Smooth muscle cell of the brain vasculature (primary cell): ENCODE results near the gene LIMCH1.

Source experiments
- DNase-seq: peaks from one replicate; pipeline ENCODE4 v3.0.0-alpha.2; 2012; ENCODE audit warnings: low read depth, low spot score

Gene LIMCH1

DNA sequence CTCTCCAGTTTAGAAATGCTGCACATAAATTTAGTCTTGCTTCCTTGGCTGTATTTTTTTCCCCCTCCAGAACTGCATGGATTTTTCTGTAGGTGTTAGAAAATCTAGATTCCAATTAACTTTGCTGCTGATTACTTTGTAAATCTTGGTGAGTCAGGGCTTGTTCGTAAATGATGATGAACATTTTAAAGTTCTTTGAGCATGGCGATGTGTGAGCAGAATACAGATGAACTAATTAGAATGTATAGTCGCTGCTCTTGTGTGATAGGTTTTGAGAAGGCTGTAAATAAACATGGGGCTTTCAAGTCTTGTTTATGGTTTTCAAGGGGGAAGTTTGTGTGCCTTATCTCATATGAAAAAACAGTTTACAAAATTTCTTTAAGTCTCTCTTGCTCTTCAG, 23.3 kb downstream of the LIMCH1 start:
- DNase-seq = no peak

DNA sequence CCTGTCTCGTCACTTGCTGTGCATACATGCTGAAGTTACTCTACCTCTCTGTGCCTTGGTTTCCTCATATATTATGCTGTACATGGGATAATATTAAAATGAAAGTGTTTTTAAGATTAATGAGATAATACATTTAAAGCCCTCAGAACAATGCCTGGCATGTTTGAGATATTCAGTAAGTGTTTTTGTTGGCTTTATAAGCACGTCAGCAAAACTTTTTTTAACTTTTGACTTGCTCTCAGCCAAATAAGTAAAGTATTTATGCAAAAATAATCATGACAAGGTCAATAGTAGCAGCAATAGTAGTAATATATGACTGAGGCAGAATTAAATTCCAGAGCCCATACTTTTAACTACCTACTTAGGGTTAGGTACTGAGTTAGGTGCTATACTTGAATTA, 29.2 kb downstream of the LIMCH1 start:
- no peak for DNase-seq

DNA sequence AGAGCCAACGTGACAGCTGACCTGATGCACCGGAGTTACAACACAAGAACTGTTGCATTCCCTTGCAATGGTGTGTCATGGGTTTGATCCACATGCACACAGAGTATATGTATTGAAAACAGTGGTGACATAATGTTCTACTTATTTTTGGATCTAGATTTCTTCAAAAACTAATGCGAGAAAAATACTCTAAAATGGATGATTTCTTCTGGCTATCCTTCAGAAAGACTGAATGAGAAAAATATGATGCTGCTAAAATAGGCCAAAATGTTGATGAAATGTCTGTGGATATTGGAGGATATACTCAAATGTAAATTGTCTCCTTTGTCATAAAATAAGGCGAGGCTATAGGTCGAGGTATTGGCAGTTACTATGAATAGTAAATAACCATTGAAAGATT, 30.4 kb downstream of the LIMCH1 start:
- no peak for DNase-seq

DNA sequence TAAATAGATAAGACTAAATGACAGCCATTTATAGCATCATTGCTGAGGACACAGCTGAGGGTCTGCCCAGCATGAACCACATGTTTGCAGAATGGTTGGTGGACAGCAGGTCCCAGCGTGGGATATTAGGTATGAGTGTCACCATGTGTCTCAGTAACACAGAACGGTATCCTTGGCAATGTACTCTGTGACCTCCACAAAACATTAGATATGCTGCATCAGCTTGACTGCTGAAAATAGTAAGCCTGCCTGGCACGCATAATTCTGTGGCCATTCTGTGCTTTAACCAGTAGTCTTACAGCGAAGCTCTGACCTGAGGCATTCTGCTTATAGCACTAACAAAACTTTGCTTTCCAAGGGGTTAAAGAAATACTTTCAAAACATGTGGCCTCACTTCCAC, 32.0 kb downstream of the LIMCH1 start:
- DNase-seq = no peak

DNA sequence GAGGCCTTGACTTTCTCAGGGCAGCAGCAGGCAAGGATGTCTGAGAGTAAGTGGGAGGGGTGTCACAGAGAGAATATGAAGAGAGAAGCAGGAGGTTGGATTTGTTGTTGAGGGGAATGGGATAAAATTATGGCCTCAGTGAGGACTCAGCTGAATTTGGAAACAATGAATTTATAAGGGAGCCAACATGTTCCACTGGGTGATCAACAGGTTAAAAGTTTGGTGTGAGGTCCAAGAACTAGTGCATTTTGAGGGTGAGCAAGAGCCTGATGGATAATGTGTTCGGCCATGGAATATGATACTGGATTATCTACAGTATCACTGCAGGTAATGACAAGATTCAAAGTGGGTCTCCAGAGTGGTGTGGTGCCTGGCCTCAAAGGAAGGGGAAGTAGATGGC, 33.5 kb downstream of the LIMCH1 start:
- DNase-seq = no peak

DNA sequence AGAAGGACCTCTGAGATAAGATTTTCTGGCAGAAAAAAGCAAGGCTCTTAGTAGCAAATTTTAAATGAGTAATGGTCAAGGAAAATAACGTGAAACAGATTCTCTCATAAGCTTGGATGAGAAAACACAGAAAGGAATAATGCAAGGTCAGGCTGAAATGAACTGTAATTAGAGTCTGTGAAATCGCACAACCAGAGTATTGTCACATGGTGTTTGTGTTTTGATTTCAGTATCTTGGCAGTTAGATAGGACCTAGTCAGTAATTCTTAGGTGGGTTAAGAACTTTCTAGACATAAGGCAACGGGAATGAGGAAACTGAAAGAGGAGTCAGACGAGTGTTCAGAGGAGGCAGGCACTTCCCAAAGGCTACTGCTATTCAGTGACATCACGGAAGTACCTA, 34.6 kb downstream of the LIMCH1 start:
- no peak for DNase-seq

DNA sequence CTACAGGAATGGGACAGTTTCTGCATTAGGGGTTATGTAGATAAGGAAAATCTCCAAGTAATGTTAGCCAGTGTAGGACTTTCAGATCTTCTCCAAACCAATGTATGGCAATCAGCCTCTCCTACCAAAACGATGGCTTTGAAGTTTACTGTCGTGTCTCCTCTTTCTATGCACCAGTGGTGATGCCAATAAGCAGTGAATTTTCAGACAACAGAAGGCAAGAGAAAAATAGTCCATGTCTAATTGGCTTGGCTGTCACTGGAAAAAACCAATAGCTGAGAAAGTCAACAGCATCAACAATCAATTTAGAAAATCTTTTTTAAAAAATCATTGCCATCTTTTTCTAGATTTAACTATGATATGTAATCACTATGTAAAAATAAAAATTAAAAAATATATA, 35.0 kb downstream of the LIMCH1 start:
- DNase-seq = no peak

DNA sequence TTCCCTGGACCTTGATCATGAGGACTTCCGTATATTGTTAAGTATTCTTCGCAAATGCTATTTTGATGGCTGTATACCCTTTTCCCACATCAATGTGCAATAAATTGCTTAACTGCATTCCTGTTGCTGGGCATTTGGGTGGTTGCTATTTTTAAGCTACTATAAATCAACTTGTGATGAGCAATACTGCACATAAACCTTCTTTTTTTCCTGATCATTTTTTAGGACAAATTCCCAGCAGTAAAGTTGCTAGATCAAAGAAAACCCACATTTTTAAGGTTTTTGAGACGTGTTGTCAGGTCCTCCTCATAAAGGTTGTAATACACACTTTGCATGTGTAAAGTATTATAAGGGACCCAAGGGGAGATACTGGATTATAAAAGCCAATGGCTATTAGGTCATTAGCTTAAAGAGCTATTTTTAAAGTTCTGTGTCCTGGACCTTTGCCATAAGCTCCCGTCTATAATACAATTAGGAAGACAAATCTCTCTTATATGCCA, 35.6 kb downstream of the LIMCH1 start:
- DNase-seq = no peak

DNA sequence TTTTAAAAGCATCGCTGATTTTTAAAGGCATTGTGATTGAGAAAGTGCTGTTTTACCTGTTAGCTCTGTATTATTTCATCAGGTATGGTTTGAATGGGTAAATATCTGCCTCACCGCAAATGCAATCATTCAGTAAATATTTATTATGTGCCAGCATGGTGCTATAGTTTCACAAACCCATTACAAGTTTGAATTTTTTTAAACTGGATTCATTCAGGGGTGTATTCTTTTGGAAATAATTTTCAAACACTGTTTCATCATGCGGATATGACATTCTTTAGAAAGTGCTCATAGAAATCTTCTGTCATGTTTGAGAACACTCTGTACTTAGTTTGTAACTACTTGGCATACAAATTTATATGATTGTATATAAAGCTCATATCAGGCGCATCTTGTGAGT, 37.2 kb downstream of the LIMCH1 start:
- no peak for DNase-seq

DNA sequence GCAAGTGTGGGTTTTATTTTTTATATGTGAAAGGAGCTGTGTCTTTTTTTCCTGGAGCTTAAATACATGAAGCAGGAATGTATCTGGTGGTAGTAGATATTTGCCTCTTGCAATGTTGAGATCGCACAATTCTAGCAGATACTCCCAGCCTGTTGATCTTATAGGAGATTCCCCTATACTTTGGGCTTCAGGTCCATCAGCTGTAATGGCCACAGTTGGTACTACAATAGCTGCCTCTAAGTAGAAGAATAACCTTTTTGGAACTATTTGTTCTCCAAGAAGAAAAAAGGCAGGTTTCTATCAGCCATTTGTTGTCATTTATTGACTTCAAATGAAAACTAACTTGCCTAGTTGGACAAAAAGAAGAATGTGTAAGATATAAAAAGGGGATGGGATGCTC, 37.7 kb downstream of the LIMCH1 start:
- DNase-seq = no peak

DNA sequence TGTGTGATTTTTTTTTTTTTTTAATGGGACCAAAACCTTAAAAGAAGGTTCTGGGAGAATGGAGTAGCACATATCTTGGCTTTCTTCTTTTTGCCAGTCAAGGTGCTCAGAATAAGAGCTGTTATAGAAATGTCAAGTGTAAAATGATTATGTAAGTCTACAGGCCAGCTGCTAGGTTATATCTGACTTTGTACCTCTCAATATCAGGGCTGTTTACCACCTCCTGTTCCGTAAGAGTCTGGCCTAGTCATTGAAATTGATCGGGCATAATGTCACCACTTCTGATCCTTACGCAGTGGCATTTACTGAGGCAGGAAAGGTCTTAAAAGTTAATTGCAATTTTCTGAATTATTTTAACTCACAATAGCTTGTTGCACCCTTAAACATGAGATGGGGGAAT, 41.1 kb downstream of the LIMCH1 start:
- no peak for DNase-seq

DNA sequence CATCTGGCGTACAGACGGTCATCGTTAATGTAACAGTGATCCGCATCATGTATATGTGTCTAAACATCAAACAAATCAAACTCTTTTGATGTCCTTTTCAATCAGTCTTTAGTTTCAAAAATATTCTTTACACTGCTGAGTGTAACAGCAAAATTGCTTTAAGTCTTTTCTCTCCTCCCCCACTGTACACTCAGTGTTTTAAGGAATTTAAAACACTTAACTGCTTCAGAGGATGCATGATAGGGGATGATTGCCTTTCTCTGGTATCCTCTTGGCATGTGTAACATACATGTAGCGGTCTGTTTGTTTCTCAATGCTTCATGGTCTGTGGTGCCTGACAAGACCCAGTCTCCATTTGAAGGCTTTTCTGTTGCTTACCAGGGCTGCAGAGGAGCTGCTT, 41.6 kb downstream of the LIMCH1 start:
- DNase-seq = no peak

DNA sequence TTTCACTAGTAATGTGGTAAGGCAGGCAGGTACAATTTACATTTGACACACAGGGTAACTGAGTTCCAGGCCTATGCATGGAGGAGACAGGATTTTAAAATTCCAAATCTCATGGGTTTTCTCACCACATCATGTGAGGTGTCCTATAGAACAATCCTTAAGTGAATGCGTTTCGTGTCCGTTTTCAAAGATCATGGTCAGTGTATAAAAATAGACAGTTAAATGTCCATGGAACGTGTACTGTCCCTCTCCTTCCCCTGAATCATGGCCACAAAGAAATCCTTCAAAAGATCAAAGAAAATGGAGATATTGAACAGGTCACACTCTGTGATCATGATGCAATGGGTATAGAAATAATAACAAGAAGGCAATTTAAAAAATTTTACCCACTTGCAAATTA, 42.0 kb downstream of the LIMCH1 start:
- DNase-seq = no peak

DNA sequence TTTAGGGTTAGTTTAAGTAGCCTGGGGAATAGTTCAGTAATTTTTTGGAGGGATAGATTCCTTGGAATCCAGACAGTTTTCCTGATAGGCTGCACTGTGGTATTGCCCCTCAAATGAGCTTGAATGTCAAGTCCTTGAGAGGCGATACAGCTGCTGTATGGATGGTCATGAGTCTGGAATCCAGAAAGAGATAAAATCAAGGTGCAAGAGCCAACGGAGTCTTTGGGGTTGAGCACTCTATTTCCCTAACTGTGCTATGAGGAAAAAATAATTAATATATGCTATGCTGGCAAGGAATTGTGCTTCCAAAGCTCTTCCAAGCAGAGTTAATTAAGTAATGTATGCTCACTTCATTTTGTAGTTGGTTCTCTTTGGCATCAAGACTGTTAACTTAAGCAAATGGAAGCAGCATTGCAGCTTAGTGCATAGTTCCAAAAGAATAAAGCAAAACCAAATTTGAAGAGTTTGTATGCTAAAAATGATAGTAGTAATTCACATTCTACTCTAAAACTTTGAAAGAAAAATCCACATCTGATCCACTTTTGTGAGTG, 48.8 kb downstream of the LIMCH1 start:
- DNase-seq = no peak

DNA sequence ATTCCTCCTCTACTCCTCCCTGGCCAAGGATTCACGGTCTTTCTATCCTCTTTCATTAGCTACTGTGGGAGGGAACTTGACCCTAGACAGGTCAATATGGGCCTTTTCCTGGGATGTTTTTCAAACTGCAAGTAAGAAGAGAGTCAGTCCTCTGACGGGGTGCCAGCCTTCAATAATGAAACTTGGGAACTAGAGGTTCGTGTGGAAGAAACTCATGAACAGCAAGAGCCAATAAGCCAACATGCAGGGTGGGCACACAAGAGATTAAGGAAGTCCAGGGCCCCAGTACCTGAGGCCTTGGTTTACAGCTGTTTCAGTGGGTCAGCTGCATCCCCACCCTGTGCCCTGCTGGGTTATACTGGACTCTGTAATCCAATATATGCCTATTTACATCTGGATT, 49.3 kb downstream of the LIMCH1 start:
- no peak for DNase-seq

DNA sequence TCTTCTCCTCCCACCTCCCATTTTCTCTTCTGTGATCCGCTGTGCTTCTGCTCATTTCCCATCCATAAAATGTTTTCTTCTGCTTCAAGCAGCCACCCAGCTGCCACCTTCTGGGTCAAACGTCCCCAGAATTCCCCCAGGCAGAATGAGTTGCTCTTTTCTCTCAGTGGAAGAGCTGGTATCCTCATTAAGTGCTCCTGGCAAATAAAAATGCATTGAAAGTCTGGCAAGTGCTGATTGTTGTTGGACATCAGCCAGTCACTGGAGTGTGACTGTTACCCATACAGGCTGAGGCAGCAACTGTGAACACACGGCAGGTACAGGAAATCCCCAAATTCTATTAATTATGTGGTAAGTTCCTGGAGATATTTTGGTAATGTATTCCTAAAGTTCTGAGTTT, 52.6 kb downstream of the LIMCH1 start:
- no peak for DNase-seq

DNA sequence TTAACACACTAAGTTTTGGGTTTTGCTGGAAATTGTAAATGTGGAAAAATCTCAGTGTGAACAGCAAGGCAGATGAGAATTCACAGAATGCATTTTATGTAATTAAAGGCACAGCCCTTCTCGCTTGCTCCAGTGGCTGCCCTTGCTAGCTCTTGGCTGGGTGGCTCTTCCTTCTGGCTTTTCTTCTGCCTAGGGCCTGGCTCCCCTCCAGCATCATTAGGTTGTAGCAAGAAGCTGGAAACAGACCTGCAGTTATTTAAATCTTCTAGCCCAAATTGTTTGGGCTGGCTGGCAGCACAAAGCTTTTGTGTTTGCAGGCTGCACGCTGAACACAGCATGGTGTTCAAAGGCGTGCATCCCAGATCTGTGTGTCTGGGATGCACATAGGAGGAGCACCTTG, 56.5 kb downstream of the LIMCH1 start:
- DNase-seq = no peak

DNA sequence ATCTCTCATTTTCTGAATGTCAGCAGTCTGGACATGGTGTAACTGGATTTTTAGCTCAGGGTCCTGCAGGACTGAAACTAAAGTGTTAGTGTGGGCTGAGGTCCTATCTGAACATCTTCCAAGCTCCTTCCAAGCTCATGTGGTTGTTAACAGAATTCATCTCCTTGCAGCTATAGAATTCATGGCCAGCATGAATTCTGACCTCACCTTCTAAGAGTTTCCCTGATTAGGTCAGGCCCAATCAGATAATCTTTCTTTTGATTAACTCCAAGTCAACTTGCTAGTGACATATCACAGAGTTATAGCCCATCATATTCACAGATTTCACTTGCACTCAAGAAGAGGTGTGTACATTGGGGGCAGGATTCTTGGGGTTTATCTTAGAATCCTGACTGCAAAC, 59.5 kb downstream of the LIMCH1 start:
- DNase-seq = no peak

DNA sequence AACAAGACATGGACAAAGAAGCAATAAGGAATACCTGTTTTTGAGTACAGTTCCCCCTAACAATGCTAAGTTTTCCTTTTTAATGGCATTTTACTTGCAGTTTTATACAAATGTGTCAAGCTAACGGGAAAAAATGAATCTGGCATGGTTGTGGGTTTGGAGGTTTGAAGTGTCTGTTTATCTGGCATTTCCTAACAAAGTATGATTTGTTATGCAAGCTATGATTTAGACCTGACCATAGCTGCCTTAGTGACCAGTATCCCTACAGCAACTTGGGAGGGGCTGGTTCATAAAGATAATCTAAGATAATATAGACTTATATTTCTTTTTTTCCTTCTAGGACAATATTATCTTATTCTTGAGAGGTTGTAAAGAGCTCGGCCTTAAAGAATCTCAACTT, 60.6 kb downstream of the LIMCH1 start:
- DNase-seq = no peak

DNA sequence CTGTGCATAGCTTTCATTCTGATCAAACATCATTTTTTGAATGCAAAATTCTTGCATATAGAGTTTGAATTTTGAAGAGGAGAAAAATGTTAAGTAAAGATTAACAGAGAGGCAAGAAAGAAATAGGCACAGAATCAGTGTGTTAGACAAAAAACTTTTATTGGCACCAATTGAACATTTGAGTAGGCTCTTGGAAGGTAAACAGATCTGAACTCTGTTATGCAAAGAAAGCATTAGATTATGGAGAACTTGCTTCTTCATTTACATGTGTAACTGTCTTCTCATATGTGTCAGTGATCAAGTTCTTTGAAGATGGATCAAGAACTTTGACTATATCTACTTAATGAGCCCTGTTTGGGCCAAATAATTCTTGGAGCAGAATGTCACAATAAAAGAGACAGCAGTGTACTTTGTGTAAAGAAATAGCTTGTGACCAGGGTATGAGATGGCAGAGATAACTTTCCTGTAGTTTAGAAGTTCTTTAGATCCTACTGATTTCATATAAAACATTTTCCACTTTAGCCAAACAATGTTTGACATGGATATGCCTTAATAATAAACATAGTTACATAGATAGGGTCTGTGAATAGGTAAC, 61.3 kb downstream of the LIMCH1 start:
- no peak for DNase-seq

DNA sequence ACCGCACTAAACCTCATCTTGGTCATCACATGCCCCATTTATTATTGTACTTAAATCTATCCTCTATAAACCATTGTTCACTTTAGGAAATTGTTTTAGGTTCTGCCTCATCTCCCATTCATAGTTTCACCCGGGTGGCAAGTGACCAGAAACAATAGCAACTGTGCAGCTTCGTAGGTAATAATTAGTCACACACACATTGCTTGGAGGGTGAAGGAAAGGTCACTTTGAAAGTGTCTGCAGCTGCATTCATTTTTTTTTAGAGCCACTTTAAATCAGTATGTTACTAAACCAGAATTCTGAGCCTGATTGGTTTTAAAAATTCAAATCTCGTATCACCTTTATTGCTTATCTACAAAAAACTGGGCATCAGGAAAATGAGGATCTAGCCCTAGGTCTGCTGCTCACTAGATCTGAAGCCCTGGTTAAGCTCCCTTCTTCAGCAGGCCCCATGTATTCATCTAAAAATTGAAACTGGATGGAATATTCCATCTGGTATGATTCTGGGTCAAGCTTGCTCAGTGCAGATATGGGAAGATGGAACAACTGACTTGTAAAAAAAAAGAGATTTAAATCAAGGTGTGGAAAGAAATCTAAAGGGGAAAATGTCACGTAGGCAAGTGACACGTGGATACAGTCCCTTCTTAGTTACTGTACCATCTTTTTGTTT, 62.4 kb downstream of the LIMCH1 start:
- DNase-seq = no peak

DNA sequence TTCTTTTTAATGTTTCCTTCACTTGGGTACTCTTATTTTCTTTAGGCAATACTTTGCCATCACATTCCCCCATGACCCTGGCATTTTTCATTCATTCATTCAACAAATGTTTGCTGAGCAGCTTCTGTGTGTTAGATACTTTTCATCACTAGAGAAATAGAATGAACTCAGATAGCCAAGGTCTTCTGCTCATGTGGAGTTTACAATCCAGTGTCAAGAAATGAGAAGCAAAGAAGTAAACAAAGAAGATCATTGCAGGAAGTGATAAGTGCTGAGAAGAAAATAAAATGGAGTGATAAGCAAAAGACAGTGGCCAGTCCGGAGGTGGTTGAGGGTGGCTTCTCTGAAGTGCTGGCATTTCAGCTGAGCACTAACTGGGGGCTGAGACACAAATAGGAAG, 63.1 kb downstream of the LIMCH1 start:
- no peak for DNase-seq

DNA sequence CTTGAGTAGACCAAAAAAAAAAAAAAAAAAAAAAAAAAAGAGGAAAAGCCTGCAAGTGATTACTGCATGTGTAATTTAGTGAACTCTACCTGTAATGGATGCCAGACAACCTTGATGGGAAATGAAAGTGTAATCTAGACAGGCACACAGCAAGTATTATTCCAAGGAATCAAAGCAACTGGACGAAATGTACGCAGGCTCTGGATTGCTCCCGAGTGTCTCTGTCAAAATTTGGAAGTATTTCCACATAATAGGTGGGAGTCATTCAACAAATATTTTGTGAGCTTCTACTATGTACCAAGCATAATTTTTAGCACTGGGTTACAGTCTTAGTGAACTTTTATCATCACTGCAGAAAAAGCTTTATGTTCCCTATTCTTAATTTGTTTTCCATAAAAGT, 64.2 kb downstream of the LIMCH1 start:
- no peak for DNase-seq
